Superior temporal gyrus (tissue), 1 donor: ENCODE data around the gene BACE1.
"Not testable (repeated sequence)": the region's sequence is repeated elsewhere in the genome, so short reads cannot be mapped to it uniquely, and the experiment has no call there.

ENCODE experiments used
- DNase-seq: peaks from one replicate; pipeline ENCODE4 v3.0.0-alpha.2; 2016; ENCODE audit errors: extremely low spot score

BACE1 gene

DNA sequence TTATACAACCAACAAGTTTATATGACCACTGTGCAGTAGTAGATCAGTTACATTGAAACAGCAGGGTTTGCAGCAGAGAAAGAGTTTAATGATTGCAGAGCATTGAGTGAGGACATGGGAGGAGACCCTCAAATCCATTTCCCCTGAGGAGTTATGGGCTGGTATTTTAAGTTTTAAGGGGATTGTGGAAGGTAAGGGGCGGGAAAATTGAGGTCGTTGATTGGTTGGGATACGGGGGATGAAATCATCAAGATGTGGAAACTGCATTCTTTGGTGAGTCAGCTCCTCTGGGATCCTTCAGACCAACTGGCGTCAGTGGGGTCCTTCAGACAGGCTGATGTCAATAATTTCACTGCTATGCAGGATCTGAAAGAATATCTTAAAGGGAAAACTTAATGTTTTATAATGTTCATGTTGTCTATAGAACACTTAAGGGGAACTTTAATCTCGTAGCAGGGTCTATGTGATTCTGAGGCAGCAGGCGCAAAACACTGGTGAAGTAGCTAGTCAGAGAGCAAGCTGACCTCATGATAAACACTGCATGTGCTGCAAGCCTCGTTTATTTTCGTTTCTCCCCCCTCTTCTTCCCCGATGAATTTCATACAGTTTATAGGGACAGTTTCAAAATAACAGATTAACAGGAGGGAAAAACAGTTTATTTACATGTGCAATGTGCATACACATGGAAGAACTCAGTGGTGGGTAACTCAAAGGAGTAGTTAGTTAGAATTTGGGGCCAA is 42.3 kb downstream of the BACE1 start:
- no peak for DNase-seq

- not testable (repeated sequence) for DNase-seq
These were observed 43.9 kb downstream of the BACE1 start for GRCh38 chr11:117272175-117272574.

DNA sequence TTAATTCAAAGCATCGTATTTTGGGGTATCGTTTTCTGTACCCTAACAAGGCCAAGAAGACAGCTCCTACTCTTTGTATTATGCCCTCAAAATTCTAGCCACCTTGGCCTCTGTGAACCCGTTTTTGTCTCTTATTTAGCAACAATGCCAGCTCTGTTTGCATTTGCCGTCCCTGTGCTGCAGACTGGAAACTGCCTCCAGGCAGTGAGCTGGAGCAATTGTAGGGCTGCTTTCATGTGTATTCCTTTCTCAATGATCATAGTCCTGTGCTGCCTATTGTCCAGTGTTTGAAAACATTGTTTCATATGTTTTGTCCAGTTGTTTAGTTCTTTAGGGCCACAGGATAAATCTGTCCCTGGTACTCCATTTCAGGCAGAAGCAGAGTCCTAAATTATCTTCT is 44.8 kb downstream of the BACE1 start:
- DNase-seq = no peak

- no peak for DNase-seq
These were observed 46.2 kb downstream of the BACE1 start for GRCh38 chr11:117269856-117270255.

DNA sequence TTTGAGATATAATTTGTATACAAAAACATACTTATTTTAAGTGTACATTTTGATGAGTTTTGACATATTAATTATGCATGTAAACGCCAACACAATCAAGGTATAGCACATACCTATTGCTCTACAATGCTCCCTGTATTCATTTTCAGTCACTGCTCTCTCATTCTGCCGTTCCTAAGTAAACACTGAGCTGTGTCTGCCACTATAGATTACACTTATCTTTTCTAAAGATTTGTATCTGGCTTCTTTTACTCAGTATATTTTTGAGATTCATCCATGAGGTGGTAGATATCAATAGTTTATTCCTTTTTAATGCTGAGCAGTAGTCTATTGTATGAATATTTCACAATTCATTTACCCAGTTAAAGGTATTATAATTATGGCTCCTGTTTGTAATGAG is 50.3 kb downstream of the BACE1 start:
- no peak for DNase-seq

- not testable (repeated sequence) for DNase-seq
These were observed 51.3 kb downstream of the BACE1 start for GRCh38 chr11:117264624-117265323.

- DNase-seq = no peak
These were observed 56.6 kb downstream of the BACE1 start for GRCh38 chr11:117259417-117259816.

GRCh38 chr11:117258576-117258975 is 57.5 kb downstream of the BACE1 start:
- DNase-seq = no peak

DNA sequence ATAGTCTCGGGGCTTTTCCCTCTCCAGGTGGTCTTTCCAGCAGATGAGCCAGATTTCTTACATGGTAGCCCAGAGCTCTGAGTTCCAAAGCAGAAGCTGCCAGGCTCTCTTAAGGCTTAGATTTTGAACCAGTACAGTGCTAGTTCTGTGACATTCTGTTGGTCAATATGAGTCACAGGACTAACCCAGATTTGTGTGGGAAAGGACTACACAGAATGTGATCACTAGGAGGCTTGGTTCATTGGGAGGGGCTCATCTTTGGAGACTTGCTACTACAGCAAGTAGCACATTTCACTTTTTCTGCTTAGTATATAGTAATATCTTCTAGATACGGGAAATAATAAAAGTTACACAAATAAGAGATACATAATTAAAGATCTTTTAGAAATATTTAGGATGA is 59.5 kb downstream of the BACE1 start:
- no peak for DNase-seq

GRCh38 chr11:117255966-117256365 is 60.1 kb downstream of the BACE1 start:
- no peak for DNase-seq

- DNase-seq = no peak
These were observed 64.5 kb downstream of the BACE1 start for GRCh38 chr11:117251506-117251905.

- no peak for DNase-seq
These were observed 66.5 kb downstream of the BACE1 start for GRCh38 chr11:117249571-117249970.

DNA sequence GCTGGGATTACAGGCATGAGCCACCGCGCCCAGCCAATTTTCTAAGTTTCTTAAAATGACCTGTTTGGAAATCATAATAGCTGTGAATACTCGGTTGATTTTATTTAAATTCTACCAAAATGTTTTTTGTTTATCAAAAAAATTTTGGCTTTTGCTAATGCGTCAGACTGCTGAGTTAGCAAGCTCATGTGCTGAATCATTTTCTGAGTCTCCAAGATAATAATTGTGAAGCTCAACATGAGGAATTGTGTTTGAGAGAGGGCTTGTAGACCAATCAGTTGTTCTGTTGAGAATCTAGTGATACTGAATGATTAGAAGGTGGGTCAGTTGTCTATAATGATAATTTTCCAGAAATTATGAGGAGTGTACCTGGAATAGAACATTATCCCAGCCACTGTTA is 67.7 kb downstream of the BACE1 start:
- DNase-seq = no peak

- no peak for DNase-seq
These were observed 76.8 kb downstream of the BACE1 start for GRCh38 chr11:117239295-117239694.

DNA sequence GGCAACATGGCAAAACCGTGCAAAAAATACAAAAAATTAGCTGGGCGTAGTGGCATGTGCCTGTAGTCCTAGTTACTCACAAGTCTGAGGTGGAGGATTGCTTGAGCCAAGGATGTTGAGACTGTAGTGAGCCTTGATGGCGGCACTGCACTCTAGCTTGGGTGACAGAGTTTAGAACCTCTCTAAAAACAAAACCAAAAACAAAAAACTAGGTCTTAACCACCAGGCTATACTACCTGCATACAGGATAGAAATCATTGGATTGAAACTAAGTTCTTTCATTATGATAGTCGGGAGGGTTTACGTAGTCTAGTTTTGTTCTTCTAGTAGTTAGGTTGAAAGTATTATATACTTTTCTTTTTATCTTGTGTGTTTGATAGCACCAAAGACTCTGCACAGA is 77.8 kb downstream of the BACE1 start:
- DNase-seq = no peak
